ENCODE measurements around the gene RNF26. TPM values are rescaled to one million over a fixed set of nuclear protein-coding genes. Genes with fewer than 3 reads are reported as not detected.

RNF26 gene
- total RNA-seq, 1 donor from 2014 or later: 23.2 TPM

DNA sequence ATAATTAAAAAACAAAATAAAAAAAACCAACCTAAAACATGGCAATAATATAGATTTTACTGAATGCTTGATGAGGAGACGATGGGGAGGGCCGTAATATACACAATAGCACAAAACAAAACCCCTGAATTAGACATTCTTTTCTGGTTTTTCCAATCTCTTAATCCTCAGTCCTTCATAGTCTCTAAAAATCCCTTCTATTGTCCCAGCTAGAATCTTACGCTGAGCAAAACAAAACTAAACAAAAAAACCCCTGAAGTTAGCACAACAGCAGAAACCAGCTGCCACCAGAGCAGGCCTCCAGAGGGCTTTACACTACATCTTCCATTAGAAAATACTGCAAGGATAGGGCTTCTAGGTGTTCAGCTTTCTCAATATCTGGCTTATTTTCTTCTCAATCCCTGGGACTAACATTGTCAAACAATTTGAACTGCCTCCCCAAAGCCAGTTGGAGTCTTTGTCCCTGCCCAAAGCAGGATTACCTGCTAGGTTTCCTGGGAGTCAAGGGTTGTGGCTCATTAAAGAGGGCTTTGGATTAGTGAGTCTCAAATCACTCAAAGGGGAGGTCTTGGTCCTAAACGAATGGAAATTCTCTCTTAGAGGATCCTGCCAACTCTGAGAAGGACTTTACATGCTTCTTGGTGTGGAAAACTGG is 2.1 kb upstream of the RNF26 start:
- ATAC-seq: no peak
- H3K4me1 ChIP-seq: peaks cover 11% of the 10 kb centered on the region
- no peak overlapping the region for H3K27ac ChIP-seq
- H3K4me3 ChIP-seq: no peak overlapping the region
- no peak for DNase-seq
- H3K27me3 ChIP-seq: peaks cover 3% of the 10 kb centered on the region
- intact Hi-C loops (cut with DNase I): no loop called here
- TF ChIP-seq, protein P1, sequence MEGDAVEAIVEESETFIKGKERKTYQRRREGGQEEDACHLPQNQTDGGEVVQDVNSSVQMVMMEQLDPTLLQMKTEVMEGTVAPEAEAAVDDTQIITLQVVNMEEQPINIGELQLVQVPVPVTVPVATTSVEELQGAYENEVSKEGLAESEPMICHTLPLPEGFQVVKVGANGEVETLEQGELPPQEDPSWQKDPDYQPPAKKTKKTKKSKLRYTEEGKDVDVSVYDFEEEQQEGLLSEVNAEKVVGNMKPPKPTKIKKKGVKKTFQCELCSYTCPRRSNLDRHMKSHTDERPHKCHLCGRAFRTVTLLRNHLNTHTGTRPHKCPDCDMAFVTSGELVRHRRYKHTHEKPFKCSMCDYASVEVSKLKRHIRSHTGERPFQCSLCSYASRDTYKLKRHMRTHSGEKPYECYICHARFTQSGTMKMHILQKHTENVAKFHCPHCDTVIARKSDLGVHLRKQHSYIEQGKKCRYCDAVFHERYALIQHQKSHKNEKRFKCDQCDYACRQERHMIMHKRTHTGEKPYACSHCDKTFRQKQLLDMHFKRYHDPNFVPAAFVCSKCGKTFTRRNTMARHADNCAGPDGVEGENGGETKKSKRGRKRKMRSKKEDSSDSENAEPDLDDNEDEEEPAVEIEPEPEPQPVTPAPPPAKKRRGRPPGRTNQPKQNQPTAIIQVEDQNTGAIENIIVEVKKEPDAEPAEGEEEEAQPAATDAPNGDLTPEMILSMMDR (IDR thresholded peaks at IDR 0.05): no peak
- H3K9me3 ChIP-seq: no peaks in the 10 kb centered on the region
- peaks cover 8% of the 10 kb centered on the region for H3K36me3 ChIP-seq

DNA sequence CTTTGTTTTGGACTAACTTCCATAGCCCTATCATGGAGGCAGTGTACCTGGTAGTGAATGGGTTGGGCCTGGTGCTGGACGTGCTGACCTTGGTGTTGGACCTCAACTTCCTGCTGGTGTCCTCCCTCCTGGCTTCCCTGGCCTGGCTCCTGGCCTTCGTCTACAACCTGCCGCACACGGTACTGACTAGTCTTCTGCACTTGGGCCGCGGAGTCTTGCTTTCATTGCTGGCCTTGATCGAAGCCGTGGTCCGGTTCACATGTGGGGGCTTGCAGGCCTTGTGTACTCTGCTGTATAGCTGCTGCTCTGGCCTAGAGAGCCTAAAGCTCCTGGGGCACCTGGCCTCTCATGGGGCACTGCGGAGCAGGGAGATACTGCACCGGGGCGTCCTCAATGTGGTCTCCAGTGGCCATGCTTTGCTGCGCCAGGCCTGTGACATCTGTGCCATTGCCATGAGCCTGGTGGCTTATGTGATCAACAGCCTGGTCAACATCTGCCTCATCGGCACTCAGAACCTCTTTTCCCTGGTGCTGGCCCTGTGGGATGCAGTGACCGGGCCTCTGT is 846 bp downstream of the RNF26 start:
- Histone ChIP-seq H3K4me3 (peak overlapping the region; percentile 95), H3K27ac (no peak overlapping the region), H3K36me3 (peaks cover 8% of the 10 kb centered on the region), H3K9me3 (no peaks in the 10 kb centered on the region), H3K4me1 (peaks cover 21% of the 10 kb centered on the region), H3K27me3 (peaks cover 12% of the 10 kb centered on the region)
- TF ChIP-seq, protein P1 (IDR thresholded peaks at IDR 0.05): no peak
- intact Hi-C loops (cut with DNase I): no loop called here
- DNase-seq (peak; percentile 57), ATAC-seq (no peak)

DNA sequence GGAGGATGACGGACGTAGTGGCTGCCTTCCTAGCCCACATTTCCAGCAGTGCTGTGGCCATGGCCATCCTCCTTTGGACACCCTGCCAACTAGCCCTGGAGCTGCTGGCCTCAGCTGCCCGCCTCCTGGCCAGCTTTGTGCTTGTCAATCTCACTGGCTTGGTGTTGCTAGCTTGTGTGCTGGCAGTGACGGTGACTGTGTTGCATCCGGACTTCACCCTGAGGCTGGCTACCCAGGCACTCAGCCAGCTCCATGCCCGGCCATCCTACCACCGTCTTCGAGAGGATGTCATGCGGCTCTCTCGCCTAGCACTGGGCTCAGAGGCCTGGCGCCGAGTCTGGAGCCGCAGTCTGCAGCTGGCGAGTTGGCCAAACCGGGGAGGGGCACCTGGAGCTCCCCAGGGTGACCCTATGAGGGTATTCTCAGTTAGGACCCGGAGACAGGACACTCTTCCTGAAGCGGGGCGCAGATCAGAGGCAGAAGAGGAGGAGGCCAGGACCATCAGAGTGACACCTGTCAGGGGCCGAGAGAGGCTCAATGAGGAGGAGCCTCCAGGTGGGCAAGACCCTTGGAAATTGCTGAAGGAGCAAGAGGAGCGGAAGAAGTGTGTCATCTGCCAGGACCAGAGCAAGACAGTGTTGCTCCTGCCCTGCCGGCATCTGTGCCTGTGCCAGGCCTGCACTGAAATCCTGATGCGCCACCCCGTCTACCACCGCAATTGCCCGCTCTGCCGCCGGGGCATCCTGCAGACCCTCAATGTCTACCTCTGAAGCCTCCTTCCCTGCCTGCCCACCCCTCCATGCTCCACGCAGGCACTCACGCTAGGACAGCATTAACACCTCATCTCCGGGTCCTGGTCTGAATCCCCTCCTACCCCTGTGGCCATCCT is 1.6 kb downstream of the RNF26 start:
- H3K27me3 ChIP-seq: peaks cover 9% of the 10 kb centered on the region
- no peak overlapping the region for H3K27ac ChIP-seq
- DNase-seq: peak; percentile 61
- peaks cover 24% of the 10 kb centered on the region for H3K4me1 ChIP-seq
- TF ChIP-seq, protein P1 (IDR thresholded peaks at IDR 0.05): no peak
- ATAC-seq: no peak
- H3K4me3 ChIP-seq: no peak overlapping the region
- intact Hi-C loops (cut with DNase I): no loop called here
- H3K36me3 ChIP-seq: peaks cover 8% of the 10 kb centered on the region
- H3K9me3 ChIP-seq: no peaks in the 10 kb centered on the region

DNA sequence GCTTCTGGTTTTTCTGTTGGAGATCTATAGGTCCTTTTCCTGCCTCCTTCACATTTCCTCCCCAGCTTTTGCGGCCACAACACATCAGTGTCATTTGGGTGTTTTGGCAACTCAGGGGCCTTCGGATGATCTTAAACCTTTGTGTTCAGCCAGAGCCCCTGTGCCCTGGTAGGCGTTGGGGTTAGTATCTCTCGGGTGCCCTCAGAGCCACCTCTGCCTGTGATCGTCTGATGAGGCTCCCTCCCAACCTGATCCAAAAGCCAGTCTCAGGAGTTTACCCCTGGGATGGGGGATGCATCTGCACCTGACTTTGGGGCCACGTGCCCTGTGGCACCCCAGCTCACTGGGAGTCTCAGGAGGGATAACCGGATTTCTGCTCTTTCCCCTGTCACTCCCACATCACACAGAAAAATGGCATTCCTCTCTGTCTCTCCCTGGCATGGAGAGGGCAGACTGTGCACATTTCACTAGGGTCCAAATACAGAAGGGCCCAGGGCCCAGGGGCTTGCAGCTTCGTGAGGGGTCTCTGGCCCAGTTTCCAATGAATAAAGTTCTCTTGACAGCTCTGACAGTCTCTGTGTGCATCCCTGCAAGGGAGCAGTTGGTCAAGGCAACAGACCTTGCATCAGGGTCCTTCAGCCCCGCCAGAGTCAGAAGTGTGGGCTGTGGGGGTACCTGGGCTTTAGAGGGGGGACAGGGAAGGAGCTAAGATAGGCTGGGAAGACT is 2.6 kb downstream of the RNF26 start:
- H3K36me3 ChIP-seq: peaks cover 8% of the 10 kb centered on the region
- intact Hi-C loops (cut with DNase I): no loop called here
- peaks cover 33% of the 10 kb centered on the region for H3K4me1 ChIP-seq
- H3K9me3 ChIP-seq: no peaks in the 10 kb centered on the region
- no peak overlapping the region for H3K4me3 ChIP-seq
- TF ChIP-seq, protein P1 (IDR thresholded peaks at IDR 0.05): no peak
- no peak for ATAC-seq
- DNase-seq: peak; percentile 38
- H3K27me3 ChIP-seq: peaks cover 9% of the 10 kb centered on the region
- no peak overlapping the region for H3K27ac ChIP-seq

DNA sequence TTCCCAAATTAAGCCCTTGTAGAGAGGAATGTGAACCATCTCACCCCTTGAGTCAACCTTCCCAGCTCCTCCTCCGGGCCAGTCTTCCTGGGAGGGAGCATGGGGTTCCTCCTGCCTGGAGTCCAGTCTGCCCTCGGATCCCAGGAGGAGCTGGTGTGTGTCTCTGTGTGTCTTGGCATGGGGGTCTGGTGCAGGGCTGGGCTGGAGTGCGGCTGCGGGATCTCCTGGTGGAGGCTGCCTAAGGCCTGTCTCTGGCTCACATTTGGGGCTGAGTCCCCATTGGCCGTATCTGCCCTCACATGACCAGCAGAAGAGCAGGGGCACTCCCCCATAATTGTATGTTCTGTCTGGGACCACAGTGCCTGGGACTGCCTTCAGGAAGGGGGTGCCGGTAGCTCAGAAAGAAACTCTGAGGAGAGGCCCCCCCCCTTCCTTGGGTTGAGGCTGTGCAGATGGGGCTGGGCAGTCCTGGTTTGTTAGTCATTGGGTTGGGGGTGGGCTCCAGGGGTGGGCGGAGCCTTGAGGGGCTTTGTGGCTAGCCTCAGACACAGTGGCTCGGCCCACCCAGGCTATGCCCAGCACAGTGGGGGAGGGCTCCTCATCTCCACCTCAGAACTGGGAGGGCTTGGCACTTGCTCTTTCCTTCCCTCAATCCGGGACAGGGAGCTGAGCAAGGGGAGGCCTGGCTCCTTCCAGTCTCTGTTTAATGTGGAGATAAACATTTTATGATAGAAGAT is 3.4 kb downstream of the RNF26 start:
- no peaks in the 10 kb centered on the region for H3K9me3 ChIP-seq
- H3K4me1 ChIP-seq: peaks cover 33% of the 10 kb centered on the region
- intact Hi-C loops (cut with DNase I): no loop called here
- ATAC-seq (no peak), DNase-seq (peak; percentile 59)
- H3K27me3 ChIP-seq: peaks cover 16% of the 10 kb centered on the region
- no peak overlapping the region for H3K4me3 ChIP-seq
- peaks cover 8% of the 10 kb centered on the region for H3K36me3 ChIP-seq
- peak overlapping the region; percentile 17 for H3K27ac ChIP-seq
- TF ChIP-seq, protein P1 (IDR thresholded peaks at IDR 0.05): no peak
